Ovary (tissue), 9 donors: ENCODE data around the gene DNAH8. TPM values are rescaled to one million over a fixed set of nuclear protein-coding genes. Genes with fewer than 3 reads are reported as not detected.

Source experiments
- DNase-seq, 5 donors: peaks; one replicate each; pipeline ENCODE4 v3.0.0-alpha.2; 2019 to 2020
- H3K27ac ChIP-seq, 2 donors: fragments of 200-600 bp; one replicate each; pipeline versions ENCODE4 v1.5.1 to v1.8.0; 2019 to 2022
- H3K27me3 ChIP-seq: fragments of 200-600 bp; one replicate; pipeline ENCODE4 v1.8.0; 2022
- H3K36me3 ChIP-seq: fragments of 200-600 bp; sonication (generic); one replicate; pipeline ENCODE4 v1.5.1; 2019
- H3K4me1 ChIP-seq: one replicate; pipeline ENCODE4 v1.8.1; 2013; ENCODE audit warnings: mild to moderate bottlenecking, moderate library complexity; ENCODE audit not compliant: insufficient read depth
- H3K4me3 ChIP-seq: fragments of 200-600 bp; sonication (generic); one replicate; pipeline ENCODE4 v1.5.1; 2017
- H3K9me3 ChIP-seq, 2 donors: fragments of 200-600 bp in 1 of 2; sonication (generic) in 1 of 2; one replicate each; pipeline versions ENCODE4 v1.5.1 to v1.8.1; 2013 to 2019; ENCODE audit warnings: mild to moderate bottlenecking in 1 of 2, moderate library complexity in 1 of 2
- EP300 ChIP-seq: sonication (generic); formaldehyde crosslinking; IDR thresholded peaks from one replicate; pipeline ENCODE4 v1.6.1; 2017; ENCODE audit warnings: antibody characterized with exemption
- POLR2A ChIP-seq: fragments of 450-650 bp; IDR thresholded peaks from one replicate; pipeline ENCODE4 v1.6.1; 2017; ENCODE audit warnings: antibody characterized with exemption, mild to moderate bottlenecking, moderate library complexity
- WGBS, 3 donors: extraction: QIAGEN DNeasy Blood & Tissue Kit in 1 of 3; methylation state at CpG; one replicate each; pipeline versions ENCODE4 v1.1.5 to v1.1.7; 2013 to 2017; 5-methylcytosine and 5-hydroxymethylcytosine counted together
- intact Hi-C, 4 donors: fragments of 100-400 bp; cut with DNase I; formaldehyde crosslinking; loops; one replicate each; pipeline versions ENCODE4 v1.11.0 to v1.15.1; 2022 to 2023
- polyA plus RNA-seq, 2 donors: library from polyadenylated mRNA; stranded (reverse); fragments of 200-250 nt in 1 of 2; fragments of 350-450 nt in 1 of 2; fragmentation: Illumina TruSeq in 1 of 2; extraction: RNeasy Lipid Tissue Mini Kit (QIAGEN cat#74804) in 1 of 2; gene quantifications; one replicate each; pipeline ENCODE4 v1.2.3, GENCODE V29; 2013 to 2014
- total RNA-seq, 7 donors: library from RNA; depleted of rRNA in 2 of 7; stranded (reverse); fragments of >200 nt in 2 of 7; fragmentation: NEBNext Ultra II Directional in 3 of 7; extraction: Animal tissue kit (Norgen Biotek cat#: 25700) in 3 of 7; gene quantifications; one replicate each; pipeline versions ENCODE4 v1.1.0 to v1.2.4, GENCODE V29; 2016 to 2023
- TF ChIP-seq, protein P1 (sequence below), 3 donors: fragments of 450-650 bp in 2 of 3; fragments of 200-600 bp in 1 of 3; IDR thresholded peaks; one replicate each; pipeline versions ENCODE4 v1.5.1 to v1.8.0; 2016 to 2022; ENCODE audit warnings: antibody characterized with exemption in 3 of 3, mild to moderate bottlenecking in 1 of 3
- donor health status: DM: no; HTN: no; CAD: no; lungs with moderate emphysema.
- donor health status: DM: no; HTN: no; CAD: no.
- donor health status: Bipolar disorder and iron deficiency.
- donor health status: DM: yes; HTN: yes; CAD: no.
- donor health status: DM: no; HTN: no; CAD: no.
- donor health status: DM: yes; HTN: yes; CAD: no.

DNAH8 gene
- total and polyA plus RNA-seq, 9 donors, result under 0.01 to 0.08 (median 0.01) TPM; not detected in 4

DNA sequence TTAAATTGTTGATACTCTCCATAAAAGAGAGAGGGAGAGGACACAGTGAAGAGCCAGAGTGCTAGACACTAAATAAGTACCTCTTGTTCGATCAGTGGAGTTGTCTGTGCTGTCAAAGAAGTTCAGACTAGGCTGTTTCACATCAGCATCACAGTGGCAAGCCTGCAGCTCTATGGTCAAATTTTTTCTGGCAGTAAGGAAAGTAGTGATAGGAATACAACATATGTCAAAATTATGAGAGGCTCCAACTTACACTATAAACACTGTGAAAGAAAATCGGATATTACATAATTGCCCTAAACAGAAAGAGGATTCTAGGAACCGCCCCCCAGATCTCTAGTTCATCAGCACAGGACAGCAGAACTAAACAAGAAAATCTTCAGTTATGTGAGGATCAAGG is 23.1 kb downstream of the DNAH8 start:
- DNase-seq, result no peak
- H3K9me3 ChIP-seq, result no peaks in the 10 kb centered on the region
- no peaks in the 10 kb centered on the region for H3K4me1 ChIP-seq
- no peak overlapping the region for H3K4me3 ChIP-seq
- WGBS, 3 donors, result 47 to 59% (median 58%) methylated on average over 3 of the region's 3 CpGs
- intact Hi-C loops, result no loop called here
- H3K36me3 ChIP-seq, result no peaks in the 10 kb centered on the region
- no peak overlapping the region for H3K27ac ChIP-seq
- TF ChIP-seq POLR2A (no peak), EP300 (no peak)
- TF ChIP-seq, protein P1, sequence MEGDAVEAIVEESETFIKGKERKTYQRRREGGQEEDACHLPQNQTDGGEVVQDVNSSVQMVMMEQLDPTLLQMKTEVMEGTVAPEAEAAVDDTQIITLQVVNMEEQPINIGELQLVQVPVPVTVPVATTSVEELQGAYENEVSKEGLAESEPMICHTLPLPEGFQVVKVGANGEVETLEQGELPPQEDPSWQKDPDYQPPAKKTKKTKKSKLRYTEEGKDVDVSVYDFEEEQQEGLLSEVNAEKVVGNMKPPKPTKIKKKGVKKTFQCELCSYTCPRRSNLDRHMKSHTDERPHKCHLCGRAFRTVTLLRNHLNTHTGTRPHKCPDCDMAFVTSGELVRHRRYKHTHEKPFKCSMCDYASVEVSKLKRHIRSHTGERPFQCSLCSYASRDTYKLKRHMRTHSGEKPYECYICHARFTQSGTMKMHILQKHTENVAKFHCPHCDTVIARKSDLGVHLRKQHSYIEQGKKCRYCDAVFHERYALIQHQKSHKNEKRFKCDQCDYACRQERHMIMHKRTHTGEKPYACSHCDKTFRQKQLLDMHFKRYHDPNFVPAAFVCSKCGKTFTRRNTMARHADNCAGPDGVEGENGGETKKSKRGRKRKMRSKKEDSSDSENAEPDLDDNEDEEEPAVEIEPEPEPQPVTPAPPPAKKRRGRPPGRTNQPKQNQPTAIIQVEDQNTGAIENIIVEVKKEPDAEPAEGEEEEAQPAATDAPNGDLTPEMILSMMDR (IDR thresholded peaks at IDR 0.05), result no peak
- H3K27me3 ChIP-seq, result no peaks in the 10 kb centered on the region

DNA sequence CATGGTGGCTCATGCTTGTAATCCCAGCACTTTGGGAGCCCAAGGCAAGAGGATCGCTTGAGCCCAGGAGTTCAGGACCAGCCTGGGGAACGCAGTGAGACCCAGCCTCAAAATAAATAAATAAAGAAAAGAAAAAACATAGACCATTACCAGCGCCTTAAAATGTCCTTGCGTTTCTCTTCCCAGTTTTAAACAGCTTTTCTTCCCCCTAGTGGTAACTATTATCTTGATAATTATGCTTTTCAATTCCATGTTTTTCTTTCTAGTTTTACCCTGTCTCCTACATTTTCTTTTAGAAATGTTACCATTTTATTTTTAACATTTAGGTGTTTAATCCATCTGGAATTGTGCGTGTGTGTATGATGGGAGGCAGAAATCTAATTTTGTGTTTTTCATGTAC is 24.4 kb downstream of the DNAH8 start:
- Histone ChIP-seq H3K4me3 (no peak overlapping the region), H3K27me3 (no peaks in the 10 kb centered on the region), H3K36me3 (no peaks in the 10 kb centered on the region), H3K4me1 (no peaks in the 10 kb centered on the region), H3K9me3 (no peaks in the 10 kb centered on the region), H3K27ac (no peak overlapping the region)
- intact Hi-C loops, result no loop called here
- no peak for DNase-seq
- WGBS, 3 donors, result 25 to 40% (median 37%) methylated on average over 5 of the region's 5 CpGs
- no peak for TF ChIP-seq POLR2A
- TF ChIP-seq, protein P1 (IDR thresholded peaks at IDR 0.05), result peak in 1 of 3 donors; percentile 20

DNA sequence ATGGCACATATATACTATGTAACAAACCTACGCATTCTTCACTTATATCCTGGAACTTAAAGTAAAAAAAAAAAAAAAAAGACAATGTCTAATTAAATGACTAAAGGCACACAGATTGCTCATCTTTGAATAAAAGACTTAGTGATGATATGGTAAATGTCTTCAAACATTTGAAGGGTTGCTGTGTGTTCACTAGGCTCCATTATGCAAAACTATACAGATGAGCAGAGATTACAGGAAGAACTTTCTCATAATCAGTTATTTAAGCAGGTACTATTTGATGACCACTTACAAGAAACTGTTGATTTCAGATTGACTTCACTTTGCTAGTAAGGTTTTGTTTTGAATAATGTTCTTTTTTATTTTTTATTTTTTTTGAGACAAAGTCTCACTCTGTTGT is 34.4 kb downstream of the DNAH8 start:
- H3K4me1 ChIP-seq, result no peaks in the 10 kb centered on the region
- H3K9me3 ChIP-seq, result no peaks in the 10 kb centered on the region
- no peak for TF ChIP-seq EP300
- TF ChIP-seq, protein P1 (IDR thresholded peaks at IDR 0.05), result no peak
- TF ChIP-seq POLR2A, result no peak
- no peaks in the 10 kb centered on the region for H3K27me3 ChIP-seq
- no peak for DNase-seq
- no peaks in the 10 kb centered on the region for H3K36me3 ChIP-seq
- intact Hi-C loops, result no loop called here
- no peak overlapping the region for H3K4me3 ChIP-seq
- no peak overlapping the region for H3K27ac ChIP-seq
- 98 to 100% (median 100%) methylated on average over 1 of the region's 1 CpG for WGBS, 3 donors

DNA sequence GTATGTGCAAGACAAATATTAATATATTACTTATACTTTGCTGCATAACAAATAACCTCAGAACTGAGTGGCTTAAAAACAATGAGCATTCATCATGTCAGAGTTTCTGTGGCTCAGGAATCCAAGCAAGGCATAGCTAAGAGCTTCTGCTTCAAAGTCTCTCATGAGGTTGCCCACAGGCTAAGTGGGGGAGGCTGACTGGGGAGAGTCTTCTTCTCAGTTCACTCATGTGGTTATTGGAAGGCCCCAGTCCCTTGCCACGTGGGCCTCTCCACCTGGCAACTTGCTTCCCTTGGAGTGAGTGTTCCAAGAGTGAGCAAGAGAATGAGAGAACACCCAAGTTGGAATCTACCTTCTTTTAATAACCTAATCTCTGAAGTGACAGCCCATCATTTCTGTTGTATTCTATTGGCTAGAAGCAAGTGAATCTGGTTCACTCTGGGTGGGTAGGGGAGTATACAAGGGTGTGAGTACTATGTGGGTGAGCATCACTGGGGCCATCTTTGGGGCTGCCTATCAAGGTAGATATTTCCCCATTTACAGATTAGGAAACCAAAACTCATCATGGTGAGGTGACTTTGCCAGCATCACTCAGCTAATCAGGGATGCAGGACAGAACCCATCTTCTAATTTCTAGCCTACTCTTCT is 36.0 kb downstream of the DNAH8 start:
- WGBS, 3 donors, result 68 to 77% (median 69%) methylated on average over 1 of the region's 1 CpG
- DNase-seq, result no peak
- no peak for TF ChIP-seq POLR2A

DNA sequence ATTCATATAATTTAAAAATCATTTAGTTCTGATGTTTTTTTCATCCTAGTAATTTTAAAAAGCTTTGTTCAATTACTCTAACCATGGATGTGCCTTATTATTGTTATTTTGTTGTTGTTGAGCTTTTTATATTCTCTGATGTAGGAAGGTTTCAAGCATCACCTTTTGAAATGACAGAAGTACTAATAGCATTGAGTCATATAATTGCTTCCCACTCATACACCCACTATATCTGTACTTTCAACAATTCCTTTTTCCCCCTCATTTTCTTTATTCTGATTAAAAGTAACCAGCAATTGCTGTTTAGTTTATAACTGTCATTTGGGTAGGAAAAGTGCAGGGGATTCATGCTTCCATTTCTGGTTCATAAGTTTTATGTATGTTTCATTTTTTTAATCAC is 38.6 kb downstream of the DNAH8 start:
- no peak overlapping the region for H3K27ac ChIP-seq
- no peaks in the 10 kb centered on the region for H3K36me3 ChIP-seq
- intact Hi-C loops, result no loop called here
- no peaks in the 10 kb centered on the region for H3K9me3 ChIP-seq
- no peak for DNase-seq
- no peak overlapping the region for H3K4me3 ChIP-seq
- H3K27me3 ChIP-seq, result no peaks in the 10 kb centered on the region
- H3K4me1 ChIP-seq, result no peaks in the 10 kb centered on the region
- TF ChIP-seq POLR2A (no peak), EP300 (no peak)
- TF ChIP-seq, protein P1 (IDR thresholded peaks at IDR 0.05), result no peak

More for the DNA sequence above, 36.0 kb downstream of the DNAH8 start:
- Histone ChIP-seq H3K36me3 (no peaks in the 10 kb centered on the region), H3K9me3 (no peaks in the 10 kb centered on the region), H3K27me3 (no peaks in the 10 kb centered on the region), H3K4me1 (no peaks in the 10 kb centered on the region), H3K27ac (no peak overlapping the region), H3K4me3 (no peak overlapping the region)
- intact Hi-C loops, result no loop called here
